Measurements from ENCODE around the gene NOC2L. TPM values are rescaled to one million over a fixed set of nuclear protein-coding genes. Genes with fewer than 3 reads are reported as not detected.

The NOC2L gene
- total and polyA plus RNA-seq, 7 experiments from 2014 or later = 46.6 to 88.3 (median 67.9) TPM

- no peak overlapping the region for H3K27ac Mint-ChIP-seq
- Histone ChIP-seq H3K27me3 (ENCODE audit: control insufficient read depth in 2 of 2, insufficient read depth in 2 of 2, low read length in 2 of 2) (no peaks in the 10 kb centered on the region), H3K9me3 (ENCODE audit: control insufficient read depth in 2 of 3, low read length in 3 of 3) (no peaks in the 10 kb centered on the region), H3K36me3 (ENCODE audit: control insufficient read depth in 2 of 3, insufficient read depth in 3 of 3, low read length in 3 of 3) (no peaks in the 10 kb centered on the region), H3K4me1 (ENCODE audit: control insufficient read depth in 2 of 2, insufficient read depth in 2 of 2, low read length in 2 of 2) (no peaks in the 10 kb centered on the region), H3K4me3 (ENCODE audit: low read length) (no peak overlapping the region), H3K27ac (ENCODE audit: low read depth, low read length) (no peak overlapping the region)
- H3K4me1 Mint-ChIP-seq = peaks cover 0 to 2% (median 0%) of the 10 kb centered on the region in 7 donors
- ChIA-PET CTCF (interaction anchor here (0.6 to 4.7 kb wide), 5 partner anchors 17 to 1038 kb away, joined by 3 to 38 read pairs (median 4); no protein-coding TSS in a partner anchor), POLR2A (no interaction called here)
- intact Hi-C loops (cut with micrococcal nuclease) = loop anchor here in 1 of 2 donors (2.0 kb wide), 1 partner anchor 308 kb away; no protein-coding TSS in a partner anchor
- H3K27me3 Mint-ChIP-seq = peaks cover 8 to 48% (median 30%) of the 10 kb centered on the region in 5 donors
- H3K36me3 Mint-ChIP-seq = no peaks in the 10 kb centered on the region
- DNase-seq = no peak
- ATAC-seq = no peak
- H3K4me3 Mint-ChIP-seq = no peak overlapping the region
- peaks cover 0 to 9% (median 0%) of the 10 kb centered on the region in 11 donors for H3K9me3 Mint-ChIP-seq
Observed at GRCh38 chr1:985126-985525, 26.1 kb upstream of the NOC2L start.

GRCh38 chr1:984476-984814 lies 25.4 kb upstream of the NOC2L start:
- no peak overlapping the region for H3K27ac Mint-ChIP-seq
- Histone ChIP-seq H3K4me3 (ENCODE audit: low read length) (no peak overlapping the region), H3K27me3 (ENCODE audit: control insufficient read depth in 2 of 2, insufficient read depth in 2 of 2, low read length in 2 of 2) (no peaks in the 10 kb centered on the region), H3K4me1 (ENCODE audit: control insufficient read depth in 2 of 2, insufficient read depth in 2 of 2, low read length in 2 of 2) (no peaks in the 10 kb centered on the region), H3K36me3 (ENCODE audit: control insufficient read depth in 2 of 3, insufficient read depth in 3 of 3, low read length in 3 of 3) (no peaks in the 10 kb centered on the region), H3K9me3 (ENCODE audit: control insufficient read depth in 2 of 3, low read length in 3 of 3) (no peaks in the 10 kb centered on the region), H3K27ac (ENCODE audit: low read depth, low read length) (no peak overlapping the region)
- peaks cover 0 to 7% (median 0%) of the 10 kb centered on the region in 11 donors for H3K9me3 Mint-ChIP-seq
- no peaks in the 10 kb centered on the region for H3K36me3 Mint-ChIP-seq
- peaks cover 7 to 43% (median 30%) of the 10 kb centered on the region in 5 donors for H3K27me3 Mint-ChIP-seq
- ATAC-seq (no peak), DNase-seq (no peak)
- ChIA-PET CTCF (interaction anchor here (0.6 to 4.7 kb wide), 10 partner anchors 17 to 1039 kb away, joined by 3 to 38 read pairs (median 4); no protein-coding TSS in a partner anchor), POLR2A (no interaction called here)
- H3K4me3 Mint-ChIP-seq = no peak overlapping the region
- intact Hi-C loops (cut with micrococcal nuclease) = loop anchor here (1.0 to 5.0 kb wide), 5 partner anchors 17 to 308 kb away; no protein-coding TSS in a partner anchor
- H3K4me1 Mint-ChIP-seq = peaks cover 0 to 2% (median 0%) of the 10 kb centered on the region in 7 donors

- DNase-seq = peak in 7 of 9 donors; percentile 47 to 71 (median 62)
- Histone ChIP-seq H3K4me1 (ENCODE audit: control insufficient read depth in 2 of 2, insufficient read depth in 2 of 2, low read length in 2 of 2) (no peaks in the 10 kb centered on the region), H3K27me3 (ENCODE audit: control insufficient read depth in 2 of 2, insufficient read depth in 2 of 2, low read length in 2 of 2) (no peaks in the 10 kb centered on the region), H3K27ac (ENCODE audit: low read depth, low read length) (no peak overlapping the region), H3K4me3 (ENCODE audit: low read length) (no peak overlapping the region), H3K36me3 (ENCODE audit: control insufficient read depth in 2 of 3, insufficient read depth in 3 of 3, low read length in 3 of 3) (no peaks in the 10 kb centered on the region), H3K9me3 (ENCODE audit: control insufficient read depth in 2 of 3, low read length in 3 of 3) (no peaks in the 10 kb centered on the region)
- H3K4me1 Mint-ChIP-seq = peaks cover 0 to 2% (median 0%) of the 10 kb centered on the region in 7 donors
- intact Hi-C loops (cut with micrococcal nuclease) = loop anchor here (1.0 to 5.0 kb wide), 5 partner anchors 17 to 309 kb away; no protein-coding TSS in a partner anchor
- no peak overlapping the region for H3K27ac Mint-ChIP-seq
- peak; percentile 85 for ATAC-seq
- CTCF ChIA-PET = interaction anchor here (0.6 to 4.7 kb wide), 9 partner anchors 18 to 308 kb away, joined by 3 to 38 read pairs (median 4); no protein-coding TSS in a partner anchor
- no peak overlapping the region for H3K4me3 Mint-ChIP-seq
- peaks cover 0 to 7% (median 0%) of the 10 kb centered on the region in 11 donors for H3K9me3 Mint-ChIP-seq
- no peaks in the 10 kb centered on the region for H3K36me3 Mint-ChIP-seq
- peaks cover 7 to 38% (median 26%) of the 10 kb centered on the region in 5 donors for H3K27me3 Mint-ChIP-seq
- POLR2A ChIA-PET = no interaction called here
Observed at GRCh38 chr1:983798-984475, 24.9 kb upstream of the NOC2L start.

GRCh38 chr1:982765-983436 lies 23.8 kb upstream of the NOC2L start:
- ATAC-seq (no peak), DNase-seq (peak in 1 of 9 donors; percentile 4)
- Mint-ChIP-seq H3K36me3 (no peaks in the 10 kb centered on the region), H3K27me3 (peaks cover 7 to 30% (median 17%) of the 10 kb centered on the region in 5 donors), H3K27ac (no peak overlapping the region), H3K4me3 (no peak overlapping the region), H3K4me1 (peaks cover 0 to 4% (median 0%) of the 10 kb centered on the region in 7 donors), H3K9me3 (peaks cover 0 to 3% (median 0%) of the 10 kb centered on the region in 11 donors)
- H3K27ac ChIP-seq (ENCODE audit: low read depth, low read length) = no peak overlapping the region
- ChIA-PET POLR2A (interaction anchor here (1.2 kb wide), 1 partner anchor 140 kb away, joined by 3 read pairs; no protein-coding TSS in a partner anchor), CTCF (interaction anchor here (0.8 to 4.7 kb wide), 5 partner anchors 9 to 82 kb away, joined by 3 to 38 read pairs (median 6); no protein-coding TSS in a partner anchor)
- H3K27me3 ChIP-seq (ENCODE audit: control insufficient read depth in 2 of 2, insufficient read depth in 2 of 2, low read length in 2 of 2) = no peaks in the 10 kb centered on the region
- intact Hi-C loops (cut with micrococcal nuclease) = loop anchor here in 1 of 2 donors (5.0 kb wide), 1 partner anchor 309 kb away; no protein-coding TSS in a partner anchor
- H3K36me3 ChIP-seq (ENCODE audit: control insufficient read depth in 2 of 3, insufficient read depth in 3 of 3, low read length in 3 of 3) = no peaks in the 10 kb centered on the region
- no peaks in the 10 kb centered on the region for H3K9me3 ChIP-seq (ENCODE audit: control insufficient read depth in 2 of 3, low read length in 3 of 3)
- no peak overlapping the region for H3K4me3 ChIP-seq (ENCODE audit: low read length)
- no peaks in the 10 kb centered on the region for H3K4me1 ChIP-seq (ENCODE audit: control insufficient read depth in 2 of 2, insufficient read depth in 2 of 2, low read length in 2 of 2)

- ChIA-PET CTCF (interaction anchor here (1.0 to 4.7 kb wide), 2 partner anchors 15 to 82 kb away, joined by 3 to 38 read pairs; no protein-coding TSS in a partner anchor), POLR2A (interaction anchor here (1.2 kb wide), 1 partner anchor 140 kb away, joined by 3 read pairs; no protein-coding TSS in a partner anchor)
- H3K36me3 Mint-ChIP-seq = no peaks in the 10 kb centered on the region
- ATAC-seq (no peak), DNase-seq (peak in 1 of 9 donors; percentile 5)
- peaks cover 0 to 4% (median 0%) of the 10 kb centered on the region in 7 donors for H3K4me1 Mint-ChIP-seq
- intact Hi-C loops (cut with micrococcal nuclease) = loop anchor here in 1 of 2 donors (5.0 kb wide), 1 partner anchor 310 kb away; no protein-coding TSS in a partner anchor
- H3K27ac ChIP-seq (ENCODE audit: low read depth, low read length) = no peak within 1 kb of the TSS
- H3K4me1 ChIP-seq (ENCODE audit: control insufficient read depth in 2 of 2, insufficient read depth in 2 of 2, low read length in 2 of 2) = no peaks in the 10 kb centered on the region
- H3K9me3 Mint-ChIP-seq = peaks cover 0 to 3% (median 0%) of the 10 kb centered on the region in 11 donors
- H3K36me3 ChIP-seq (ENCODE audit: control insufficient read depth in 2 of 3, insufficient read depth in 3 of 3, low read length in 3 of 3) = no peaks in the 10 kb centered on the region
- no peaks in the 10 kb centered on the region for H3K27me3 ChIP-seq (ENCODE audit: control insufficient read depth in 2 of 2, insufficient read depth in 2 of 2, low read length in 2 of 2)
- no peaks in the 10 kb centered on the region for H3K9me3 ChIP-seq (ENCODE audit: control insufficient read depth in 2 of 3, low read length in 3 of 3)
- H3K27ac Mint-ChIP-seq = no peak within 1 kb of the TSS
- peaks cover 7 to 30% (median 16%) of the 10 kb centered on the region in 5 donors for H3K27me3 Mint-ChIP-seq
- no peak within 1 kb of the TSS for H3K4me3 Mint-ChIP-seq
- H3K4me3 ChIP-seq (ENCODE audit: low read length) = no peak within 1 kb of the TSS
Observed at GRCh38 chr1:981955-982558, 23.0 kb upstream of the NOC2L start, which contains the start of gene PERM1. PERM1 (minus strand) TSS chr1:982093; CDS start chr1:981029, 1,064 bp downstream.

GRCh38 chr1:981491-981954 lies 22.5 kb upstream of the NOC2L start:
- Mint-ChIP-seq H3K36me3 (no peaks in the 10 kb centered on the region), H3K4me1 (peaks cover 0 to 4% (median 0%) of the 10 kb centered on the region in 7 donors), H3K27me3 (peaks cover 7 to 30% (median 16%) of the 10 kb centered on the region in 5 donors), H3K27ac (no peak overlapping the region), H3K4me3 (no peak overlapping the region), H3K9me3 (peaks cover 0 to 3% (median 0%) of the 10 kb centered on the region in 11 donors)
- Histone ChIP-seq H3K36me3 (ENCODE audit: control insufficient read depth in 2 of 3, insufficient read depth in 3 of 3, low read length in 3 of 3) (no peaks in the 10 kb centered on the region), H3K9me3 (ENCODE audit: control insufficient read depth in 2 of 3, low read length in 3 of 3) (no peaks in the 10 kb centered on the region), H3K27me3 (ENCODE audit: control insufficient read depth in 2 of 2, insufficient read depth in 2 of 2, low read length in 2 of 2) (no peaks in the 10 kb centered on the region), H3K4me1 (ENCODE audit: control insufficient read depth in 2 of 2, insufficient read depth in 2 of 2, low read length in 2 of 2) (no peaks in the 10 kb centered on the region), H3K4me3 (ENCODE audit: low read length) (no peak overlapping the region), H3K27ac (ENCODE audit: low read depth, low read length) (no peak overlapping the region)
- DNase-seq = peak in 1 of 9 donors; percentile 6
- intact Hi-C loops (cut with micrococcal nuclease) = loop anchor here in 1 of 2 donors (5.0 kb wide), 1 partner anchor 311 kb away; no protein-coding TSS in a partner anchor
- no peak for ATAC-seq
- POLR2A ChIA-PET = interaction anchor here (1.2 kb wide), 1 partner anchor 141 kb away, joined by 3 read pairs; no protein-coding TSS in a partner anchor
- CTCF ChIA-PET = interaction anchor here (1.4 to 4.7 kb wide), 2 partner anchors 80 to 83 kb away, joined by 3 to 38 read pairs; no protein-coding TSS in a partner anchor
